ENCODE results near the gene KCNQ1.

KCNQ1 gene

DNA sequence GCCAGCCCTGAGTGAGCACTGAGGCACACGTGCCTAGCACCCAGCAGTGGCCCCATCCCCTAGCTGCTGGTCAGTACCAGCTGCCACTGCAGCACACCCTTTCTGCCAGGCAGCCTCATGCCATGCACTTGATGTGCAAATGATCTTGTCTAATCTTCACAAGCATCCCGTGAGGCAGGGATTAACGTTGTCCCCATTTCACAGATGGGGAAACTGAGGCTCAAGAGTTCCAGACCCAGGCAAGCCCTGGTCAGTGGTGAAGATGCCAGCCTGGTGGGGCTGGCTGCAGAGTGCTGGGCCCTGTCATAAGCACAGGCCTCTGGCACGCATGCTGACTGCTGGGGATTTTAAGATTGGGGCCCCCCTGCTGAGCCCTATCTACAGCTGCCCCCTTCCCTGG is 449.1 kb downstream of the KCNQ1 start:
- Histone ChIP-seq H3K9me3 (ENCODE audit: control insufficient read depth, low read length) (no peaks in the 10 kb centered on the region), H3K4me1 (ENCODE audit: control insufficient read depth, insufficient read depth, low read length, poor library complexity, severe bottlenecking) (peaks cover 32% of the 10 kb centered on the region)

DNA sequence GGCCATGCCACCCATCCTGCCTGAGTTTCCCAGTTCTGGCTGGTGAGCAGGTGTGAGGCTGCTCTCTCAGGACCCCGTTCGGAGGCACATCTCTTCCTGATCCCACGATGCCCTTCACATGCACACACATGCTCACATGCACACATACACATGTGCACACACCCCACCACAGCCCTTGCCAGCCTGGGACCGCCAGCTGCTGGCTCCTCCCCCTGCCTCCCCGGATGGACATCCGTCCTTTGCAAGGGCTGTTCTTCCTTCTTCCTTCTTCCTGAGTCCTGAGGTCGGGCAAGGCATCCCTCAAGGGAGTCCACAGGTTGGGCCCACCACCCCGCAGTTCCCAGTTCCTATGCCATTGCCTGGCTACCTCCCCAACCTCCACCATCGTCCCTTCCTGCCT is 451.2 kb downstream of the KCNQ1 start:
- Histone ChIP-seq H3K4me3 (ENCODE audit: insufficient read depth, low read depth, low read length, poor library complexity, severe bottlenecking) (no peak overlapping the region), H3K4me1 (ENCODE audit: control insufficient read depth, insufficient read depth, low read length, poor library complexity, severe bottlenecking) (peaks cover 40% of the 10 kb centered on the region), H3K36me3 (ENCODE audit: control insufficient read depth, insufficient read depth, low read length) (no peaks in the 10 kb centered on the region), H3K27ac (ENCODE audit: insufficient read depth, low read length, poor library complexity, severe bottlenecking) (no peak overlapping the region), H3K9me3 (ENCODE audit: control insufficient read depth, low read length) (no peaks in the 10 kb centered on the region), H3K27me3 (replicated peaks; ENCODE audit: control insufficient read depth, insufficient read depth, low read length, poor library complexity, severe bottlenecking) (no peaks in the 10 kb centered on the region)
- DNase-seq = no peak

More for the DNA sequence above, 449.1 kb downstream of the KCNQ1 start:
- H3K4me3 ChIP-seq (ENCODE audit: insufficient read depth, low read depth, low read length, poor library complexity, severe bottlenecking) = no peak overlapping the region
- H3K27me3 ChIP-seq (replicated peaks; ENCODE audit: control insufficient read depth, insufficient read depth, low read length, poor library complexity, severe bottlenecking) = no peaks in the 10 kb centered on the region
- no peak overlapping the region for H3K27ac ChIP-seq (ENCODE audit: insufficient read depth, low read length, poor library complexity, severe bottlenecking)
- no peak for DNase-seq
- H3K36me3 ChIP-seq (ENCODE audit: control insufficient read depth, insufficient read depth, low read length) = no peaks in the 10 kb centered on the region

DNA sequence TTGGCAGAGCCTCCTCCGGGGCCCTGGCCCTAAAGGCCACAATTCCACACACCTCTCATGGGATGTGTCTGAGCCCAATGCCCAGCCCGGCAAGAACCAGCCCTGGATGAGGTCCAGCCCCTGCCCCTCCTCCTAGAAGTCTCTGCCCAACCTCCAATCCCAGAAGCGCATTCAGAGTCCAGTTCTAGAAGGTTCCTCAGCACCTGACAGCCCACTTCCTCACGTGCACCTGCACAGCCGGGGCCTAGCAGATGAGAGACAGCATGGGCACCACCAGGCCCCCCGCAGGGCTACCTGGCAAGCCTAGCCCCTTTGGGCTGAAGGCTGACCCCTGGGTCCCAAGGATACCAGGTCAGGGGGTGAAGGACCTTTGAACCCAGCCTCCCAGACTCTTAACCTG is 452.2 kb downstream of the KCNQ1 start:
- no peaks in the 10 kb centered on the region for H3K36me3 ChIP-seq (ENCODE audit: control insufficient read depth, insufficient read depth, low read length)
- no peak overlapping the region for H3K27ac ChIP-seq (ENCODE audit: insufficient read depth, low read length, poor library complexity, severe bottlenecking)
- no peak for DNase-seq
- no peak overlapping the region for H3K4me3 ChIP-seq (ENCODE audit: insufficient read depth, low read depth, low read length, poor library complexity, severe bottlenecking)
- no peaks in the 10 kb centered on the region for H3K9me3 ChIP-seq (ENCODE audit: control insufficient read depth, low read length)
- H3K4me1 ChIP-seq (ENCODE audit: control insufficient read depth, insufficient read depth, low read length, poor library complexity, severe bottlenecking) = peaks cover 30% of the 10 kb centered on the region
- H3K27me3 ChIP-seq (replicated peaks; ENCODE audit: control insufficient read depth, insufficient read depth, low read length, poor library complexity, severe bottlenecking) = no peaks in the 10 kb centered on the region

DNA sequence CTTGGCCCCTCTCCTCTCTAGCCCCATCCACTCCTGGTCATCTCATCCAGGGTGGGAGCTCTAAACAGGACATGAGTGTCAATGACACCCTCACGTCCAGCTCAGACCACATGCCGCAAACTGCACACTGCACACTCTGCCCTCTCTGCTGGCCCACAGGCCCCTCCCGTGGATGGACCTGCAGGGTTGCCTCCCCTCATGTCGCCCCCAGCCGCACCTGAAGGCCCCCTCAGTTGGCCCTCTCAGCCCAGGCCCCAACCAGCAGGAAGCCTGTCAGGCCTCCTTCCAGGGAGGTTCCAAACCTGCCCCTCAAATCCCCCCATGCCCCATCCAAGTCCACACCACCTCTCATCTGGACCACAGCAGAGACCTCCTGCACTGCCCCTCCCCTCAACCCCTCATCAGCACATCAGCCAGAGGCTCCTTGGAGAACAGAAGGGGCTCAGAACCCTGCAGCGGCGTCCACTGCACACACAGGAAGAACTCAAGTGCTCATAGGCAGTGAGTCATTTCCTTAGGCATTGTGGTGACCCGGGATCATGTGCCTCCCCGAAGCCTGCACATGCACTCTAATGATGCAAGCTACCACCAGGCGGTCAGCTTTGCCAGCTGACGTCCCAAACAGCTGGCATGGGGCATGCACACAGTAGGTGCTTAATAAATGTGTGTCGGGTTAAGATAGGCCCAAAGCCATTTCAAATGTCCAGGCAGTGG is 453.7 kb downstream of the KCNQ1 start:
- Histone ChIP-seq H3K27ac (ENCODE audit: insufficient read depth, low read length, poor library complexity, severe bottlenecking) (peak overlapping the region; percentile 24), H3K4me3 (ENCODE audit: insufficient read depth, low read depth, low read length, poor library complexity, severe bottlenecking) (peak overlapping the region; percentile 16), H3K9me3 (ENCODE audit: control insufficient read depth, low read length) (no peaks in the 10 kb centered on the region), H3K36me3 (ENCODE audit: control insufficient read depth, insufficient read depth, low read length) (no peaks in the 10 kb centered on the region), H3K27me3 (replicated peaks; ENCODE audit: control insufficient read depth, insufficient read depth, low read length, poor library complexity, severe bottlenecking) (no peaks in the 10 kb centered on the region), H3K4me1 (ENCODE audit: control insufficient read depth, insufficient read depth, low read length, poor library complexity, severe bottlenecking) (peaks cover 31% of the 10 kb centered on the region)
- peak; percentile 32 to 45 (median 38) for DNase-seq
